ENCODE measurements around the gene TAOK1.

TAOK1 gene

GRCh38 chr17:29358416-29358815 is 31.7 kb upstream of the TAOK1 start:
- Histone ChIP-seq H3K4me3 (ENCODE audit: low read length) (no peak overlapping the region), H3K27ac (ENCODE audit: low read depth, low read length) (no peak overlapping the region), H3K4me1 (ENCODE audit: control insufficient read depth, insufficient read depth, low read length) (no peaks in the 10 kb centered on the region), H3K9ac (ENCODE audit: low read length) (no peak overlapping the region), H3K27me3 (ENCODE audit: control insufficient read depth, insufficient read depth, low read length) (no peaks in the 10 kb centered on the region), H3K36me3 (ENCODE audit: control insufficient read depth, insufficient read depth, low read length) (no peaks in the 10 kb centered on the region)

GRCh38 chr17:29359777-29360176 is 30.4 kb upstream of the TAOK1 start:
- Histone ChIP-seq H3K4me3 (ENCODE audit: low read length) (no peak overlapping the region), H3K36me3 (ENCODE audit: control insufficient read depth, insufficient read depth, low read length) (no peaks in the 10 kb centered on the region), H3K4me1 (ENCODE audit: control insufficient read depth, insufficient read depth, low read length) (no peaks in the 10 kb centered on the region), H3K27me3 (ENCODE audit: control insufficient read depth, insufficient read depth, low read length) (no peaks in the 10 kb centered on the region), H3K9ac (ENCODE audit: low read length) (no peak overlapping the region), H3K27ac (ENCODE audit: low read depth, low read length) (no peak overlapping the region)

- no peaks in the 10 kb centered on the region for H3K27me3 ChIP-seq (ENCODE audit: control insufficient read depth, insufficient read depth, low read length)
- H3K36me3 ChIP-seq (ENCODE audit: control insufficient read depth, insufficient read depth, low read length): no peaks in the 10 kb centered on the region
- H3K4me1 ChIP-seq (ENCODE audit: control insufficient read depth, insufficient read depth, low read length): no peaks in the 10 kb centered on the region
- no peak overlapping the region for H3K9ac ChIP-seq (ENCODE audit: low read length)
- H3K4me3 ChIP-seq (ENCODE audit: low read length): no peak overlapping the region
- no peak overlapping the region for H3K27ac ChIP-seq (ENCODE audit: low read depth, low read length)
These were observed 26.4 kb upstream of the TAOK1 start for GRCh38 chr17:29363716-29364115.

GRCh38 chr17:29364691-29365090 is 25.5 kb upstream of the TAOK1 start:
- Histone ChIP-seq H3K4me1 (ENCODE audit: control insufficient read depth, insufficient read depth, low read length) (peaks cover 4% of the 10 kb centered on the region), H3K27me3 (ENCODE audit: control insufficient read depth, insufficient read depth, low read length) (no peaks in the 10 kb centered on the region), H3K4me3 (ENCODE audit: low read length) (no peak overlapping the region), H3K36me3 (ENCODE audit: control insufficient read depth, insufficient read depth, low read length) (no peaks in the 10 kb centered on the region), H3K9ac (ENCODE audit: low read length) (no peak overlapping the region), H3K27ac (ENCODE audit: low read depth, low read length) (no peak overlapping the region)

- no peak overlapping the region for H3K4me3 ChIP-seq (ENCODE audit: low read length)
- peaks cover 6% of the 10 kb centered on the region for H3K4me1 ChIP-seq (ENCODE audit: control insufficient read depth, insufficient read depth, low read length)
- H3K9ac ChIP-seq (ENCODE audit: low read length): no peak overlapping the region
- no peaks in the 10 kb centered on the region for H3K27me3 ChIP-seq (ENCODE audit: control insufficient read depth, insufficient read depth, low read length)
- no peak overlapping the region for H3K27ac ChIP-seq (ENCODE audit: low read depth, low read length)
- H3K36me3 ChIP-seq (ENCODE audit: control insufficient read depth, insufficient read depth, low read length): no peaks in the 10 kb centered on the region
These were observed 22.0 kb upstream of the TAOK1 start for GRCh38 chr17:29368161-29368560.

DNA sequence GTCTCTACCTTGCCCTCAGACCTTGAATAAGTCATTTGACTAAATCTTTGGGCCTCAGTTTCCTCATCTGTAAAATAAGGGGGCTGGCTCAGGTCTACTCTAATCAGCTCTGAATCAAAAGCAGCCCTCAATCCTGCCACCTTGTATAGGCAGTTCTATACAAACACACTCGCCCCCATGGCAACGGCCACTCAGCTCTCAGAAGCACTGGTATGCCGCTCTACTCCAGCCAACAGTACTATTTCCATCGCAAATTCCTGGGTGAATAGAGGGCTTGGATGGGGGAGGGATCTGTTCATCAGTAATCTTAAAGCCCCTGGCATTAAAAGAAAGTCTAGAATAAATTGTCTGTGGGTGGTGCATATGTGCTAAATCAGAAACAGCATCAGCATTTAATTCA is 21.2 kb upstream of the TAOK1 start:
- Histone ChIP-seq H3K4me3 (ENCODE audit: low read length) (no peak overlapping the region), H3K36me3 (ENCODE audit: control insufficient read depth, insufficient read depth, low read length) (no peaks in the 10 kb centered on the region), H3K9ac (ENCODE audit: low read length) (no peak overlapping the region), H3K27me3 (ENCODE audit: control insufficient read depth, insufficient read depth, low read length) (no peaks in the 10 kb centered on the region), H3K27ac (ENCODE audit: low read depth, low read length) (no peak overlapping the region), H3K4me1 (ENCODE audit: control insufficient read depth, insufficient read depth, low read length) (peaks cover 6% of the 10 kb centered on the region)

GRCh38 chr17:29369831-29370735 is 20.1 kb upstream of the TAOK1 start:
- Histone ChIP-seq H3K36me3 (ENCODE audit: control insufficient read depth, insufficient read depth, low read length) (no peaks in the 10 kb centered on the region), H3K9ac (ENCODE audit: low read length) (no peak overlapping the region), H3K27ac (ENCODE audit: low read depth, low read length) (peak overlapping the region; percentile 34), H3K4me1 (ENCODE audit: control insufficient read depth, insufficient read depth, low read length) (peaks cover 6% of the 10 kb centered on the region), H3K27me3 (ENCODE audit: control insufficient read depth, insufficient read depth, low read length) (no peaks in the 10 kb centered on the region), H3K4me3 (ENCODE audit: low read length) (peak overlapping the region; percentile 9)

- Histone ChIP-seq H3K27me3 (ENCODE audit: control insufficient read depth, insufficient read depth, low read length) (no peaks in the 10 kb centered on the region), H3K36me3 (ENCODE audit: control insufficient read depth, insufficient read depth, low read length) (no peaks in the 10 kb centered on the region), H3K9ac (ENCODE audit: low read length) (no peak overlapping the region), H3K4me3 (ENCODE audit: low read length) (no peak overlapping the region), H3K27ac (ENCODE audit: low read depth, low read length) (no peak overlapping the region), H3K4me1 (ENCODE audit: control insufficient read depth, insufficient read depth, low read length) (no peaks in the 10 kb centered on the region)
These were observed 13.4 kb upstream of the TAOK1 start for GRCh38 chr17:29376667-29377270.

DNA sequence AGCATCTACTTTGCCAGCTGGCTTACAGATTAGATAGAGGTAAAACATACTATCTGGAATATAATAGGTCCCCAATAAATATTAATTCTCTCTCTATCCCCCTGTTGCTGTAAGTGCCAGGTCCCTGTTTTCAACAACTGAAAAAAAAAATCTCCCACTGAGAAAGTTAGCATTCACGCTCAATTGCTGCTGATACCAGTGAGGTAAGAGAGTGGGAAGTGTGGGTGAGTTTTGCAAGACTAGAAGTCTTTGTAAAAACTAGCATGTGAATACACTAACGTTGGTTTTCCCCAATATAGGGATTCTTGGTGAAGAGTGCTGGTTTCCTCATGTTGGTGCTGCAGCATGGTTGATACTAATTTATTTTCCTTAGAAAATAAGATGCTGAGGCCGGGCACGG is 11.7 kb upstream of the TAOK1 start:
- H3K27ac ChIP-seq (ENCODE audit: low read depth, low read length): no peak overlapping the region

DNA sequence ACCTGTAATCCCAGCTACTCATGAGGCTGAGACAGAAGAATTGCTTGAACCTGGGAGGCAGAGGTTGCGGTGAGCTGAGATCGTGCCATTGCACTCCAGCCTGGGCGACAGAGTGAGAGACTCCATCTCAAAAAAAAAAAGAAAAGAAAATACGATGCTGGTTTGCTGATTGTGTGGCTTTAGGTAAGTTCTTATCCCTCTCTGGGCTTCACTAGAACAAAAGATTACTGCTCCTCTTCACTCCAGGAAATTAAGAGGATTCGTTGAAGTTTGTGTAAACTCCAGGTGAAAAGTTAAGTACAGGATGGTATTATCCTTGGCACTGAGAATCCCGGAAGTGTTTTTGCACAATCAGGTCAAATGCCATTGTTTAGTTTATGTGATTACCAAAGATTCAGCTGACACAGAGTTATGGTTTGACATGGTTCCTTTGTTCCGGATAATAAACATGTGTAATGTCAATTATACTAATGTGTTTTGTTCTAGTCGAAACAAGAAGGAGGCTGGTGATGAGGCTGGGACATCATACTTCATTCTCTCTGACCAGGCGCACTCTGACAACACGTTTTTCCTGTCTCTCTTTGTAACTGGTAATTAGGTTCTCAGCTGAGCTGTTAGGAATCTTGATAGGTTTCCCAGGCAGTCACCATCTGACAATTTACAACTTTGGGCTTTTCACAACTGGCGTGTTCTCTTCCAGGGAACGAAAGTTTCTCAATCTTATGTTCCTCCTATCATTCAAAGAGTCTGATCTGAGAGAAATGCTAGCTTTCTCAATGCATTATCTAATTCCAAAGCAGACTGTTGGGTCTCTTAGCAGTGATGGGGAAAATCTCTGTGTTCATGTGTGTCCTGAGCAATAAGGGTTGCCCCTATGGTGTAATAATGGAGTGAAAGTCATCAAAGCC is 10.8 kb upstream of the TAOK1 start:
- Histone ChIP-seq H3K4me3 (ENCODE audit: low read length) (no peak overlapping the region), H3K27me3 (ENCODE audit: control insufficient read depth, insufficient read depth, low read length) (no peaks in the 10 kb centered on the region), H3K9ac (ENCODE audit: low read length) (no peak overlapping the region), H3K27ac (ENCODE audit: low read depth, low read length) (no peak overlapping the region), H3K4me1 (ENCODE audit: control insufficient read depth, insufficient read depth, low read length) (no peaks in the 10 kb centered on the region), H3K36me3 (ENCODE audit: control insufficient read depth, insufficient read depth, low read length) (no peaks in the 10 kb centered on the region)

More for the DNA sequence above, 11.7 kb upstream of the TAOK1 start:
- Histone ChIP-seq H3K9ac (ENCODE audit: low read length) (no peak overlapping the region), H3K4me3 (ENCODE audit: low read length) (no peak overlapping the region), H3K36me3 (ENCODE audit: control insufficient read depth, insufficient read depth, low read length) (no peaks in the 10 kb centered on the region), H3K4me1 (ENCODE audit: control insufficient read depth, insufficient read depth, low read length) (no peaks in the 10 kb centered on the region), H3K27me3 (ENCODE audit: control insufficient read depth, insufficient read depth, low read length) (no peaks in the 10 kb centered on the region)

DNA sequence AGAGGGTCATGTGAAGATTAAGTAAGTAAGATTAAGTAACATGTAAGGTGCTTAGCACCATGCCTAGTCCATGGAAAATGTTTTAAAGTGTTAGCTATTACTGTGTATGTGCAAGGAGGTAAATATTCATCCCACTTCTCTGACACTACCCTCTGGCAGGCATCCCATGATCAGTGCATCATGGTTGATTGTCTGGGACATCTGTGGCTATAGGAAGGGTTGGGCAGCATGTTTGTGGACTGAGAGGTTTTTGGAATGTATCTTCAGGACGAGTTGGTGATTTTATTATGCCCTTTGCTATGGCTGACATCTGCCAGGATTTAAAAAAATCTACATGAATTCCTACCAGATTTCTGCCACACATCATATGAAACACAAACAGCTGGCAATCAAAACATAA is 6.5 kb upstream of the TAOK1 start:
- no peak overlapping the region for H3K27ac ChIP-seq (ENCODE audit: low read depth, low read length)

GRCh38 chr17:29384901-29385300 is 5.3 kb upstream of the TAOK1 start:
- no peak overlapping the region for H3K27ac ChIP-seq (ENCODE audit: low read depth, low read length)
- H3K9ac ChIP-seq (ENCODE audit: low read length): no peak overlapping the region
- peaks cover 2% of the 10 kb centered on the region for H3K4me1 ChIP-seq (ENCODE audit: control insufficient read depth, insufficient read depth, low read length)
- no peak overlapping the region for H3K4me3 ChIP-seq (ENCODE audit: low read length)
- no peaks in the 10 kb centered on the region for H3K27me3 ChIP-seq (ENCODE audit: control insufficient read depth, insufficient read depth, low read length)
- no peaks in the 10 kb centered on the region for H3K36me3 ChIP-seq (ENCODE audit: control insufficient read depth, insufficient read depth, low read length)

More for the DNA sequence above, 6.5 kb upstream of the TAOK1 start:
- no peaks in the 10 kb centered on the region for H3K36me3 ChIP-seq (ENCODE audit: control insufficient read depth, insufficient read depth, low read length)
- no peak overlapping the region for H3K4me3 ChIP-seq (ENCODE audit: low read length)
- H3K27me3 ChIP-seq (ENCODE audit: control insufficient read depth, insufficient read depth, low read length): no peaks in the 10 kb centered on the region
- H3K9ac ChIP-seq (ENCODE audit: low read length): no peak overlapping the region
- H3K4me1 ChIP-seq (ENCODE audit: control insufficient read depth, insufficient read depth, low read length): no peaks in the 10 kb centered on the region

All from rectal smooth muscle tissue (tissue), 1 donor.